ENCODE measurements around the gene IQGAP2.

IQGAP2 gene

GRCh38 chr5:76467216-76467615, 64.1 kb downstream of the IQGAP2 start:
- H3K36me3 Mint-ChIP-seq (ENCODE audit: low read depth), result peaks cover 52% of the 10 kb centered on the region
- H3K4me1 Mint-ChIP-seq (ENCODE audit: low read depth), result peaks cover 75% of the 10 kb centered on the region
- peaks cover 3% of the 10 kb centered on the region for H3K9me3 Mint-ChIP-seq
- peak overlapping the region; percentile 60 for H3K27ac Mint-ChIP-seq
- DNase-seq, result no peak
- H3K27me3 Mint-ChIP-seq, result no peaks in the 10 kb centered on the region
- no peak overlapping the region for H3K4me3 Mint-ChIP-seq

DNA sequence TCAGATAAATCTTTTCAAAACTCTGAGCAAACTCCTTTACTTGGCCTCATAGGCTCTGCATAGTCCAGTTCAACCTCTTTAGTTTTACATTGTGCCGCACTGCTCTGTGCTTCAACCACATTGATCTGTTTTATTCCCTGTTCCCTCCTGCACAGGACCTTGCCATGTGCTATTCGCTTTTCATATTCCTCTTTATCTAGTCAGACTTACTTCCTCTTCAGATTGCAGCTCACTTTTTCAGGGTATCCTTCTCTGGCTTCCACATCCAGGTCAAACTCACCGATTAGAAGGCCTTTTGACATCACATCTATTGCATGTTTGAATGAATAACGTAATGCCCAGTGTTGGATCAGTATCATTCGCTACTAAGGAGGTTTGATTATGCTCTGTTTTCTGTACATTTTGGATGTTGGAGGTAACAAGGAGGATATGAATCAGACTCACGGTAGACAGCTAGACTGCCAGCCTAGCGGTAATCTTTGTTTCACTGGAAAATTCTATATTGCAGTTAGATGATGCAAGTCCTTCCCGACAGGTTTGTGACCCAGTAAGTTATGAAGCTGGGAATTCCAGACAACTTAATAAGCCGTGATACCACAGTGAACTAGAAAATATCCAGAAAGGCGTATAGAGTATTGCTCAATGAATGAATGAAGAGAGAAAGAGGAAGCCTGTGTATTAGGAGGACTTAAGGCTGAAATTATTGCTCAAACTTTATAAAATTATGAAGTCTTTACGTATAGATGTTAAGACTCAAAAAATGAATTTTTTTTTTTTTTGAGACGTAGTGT, 65.7 kb downstream of the IQGAP2 start:
- DNase-seq, result no peak
- Mint-ChIP-seq H3K9me3 (peaks cover 5% of the 10 kb centered on the region), H3K36me3 (ENCODE audit: low read depth) (peaks cover 39% of the 10 kb centered on the region), H3K4me3 (no peak overlapping the region), H3K27ac (peak overlapping the region; percentile 51), H3K27me3 (no peaks in the 10 kb centered on the region), H3K4me1 (ENCODE audit: low read depth) (peaks cover 84% of the 10 kb centered on the region)

GRCh38 chr5:76469656-76470290, 66.7 kb downstream of the IQGAP2 start:
- H3K36me3 Mint-ChIP-seq (ENCODE audit: low read depth), result peaks cover 31% of the 10 kb centered on the region
- peaks cover 5% of the 10 kb centered on the region for H3K9me3 Mint-ChIP-seq
- peaks cover 87% of the 10 kb centered on the region for H3K4me1 Mint-ChIP-seq (ENCODE audit: low read depth)
- H3K4me3 Mint-ChIP-seq, result no peak overlapping the region
- H3K27me3 Mint-ChIP-seq, result no peaks in the 10 kb centered on the region
- H3K27ac Mint-ChIP-seq, result peak overlapping the region; percentile 51
- no peak for DNase-seq

DNA sequence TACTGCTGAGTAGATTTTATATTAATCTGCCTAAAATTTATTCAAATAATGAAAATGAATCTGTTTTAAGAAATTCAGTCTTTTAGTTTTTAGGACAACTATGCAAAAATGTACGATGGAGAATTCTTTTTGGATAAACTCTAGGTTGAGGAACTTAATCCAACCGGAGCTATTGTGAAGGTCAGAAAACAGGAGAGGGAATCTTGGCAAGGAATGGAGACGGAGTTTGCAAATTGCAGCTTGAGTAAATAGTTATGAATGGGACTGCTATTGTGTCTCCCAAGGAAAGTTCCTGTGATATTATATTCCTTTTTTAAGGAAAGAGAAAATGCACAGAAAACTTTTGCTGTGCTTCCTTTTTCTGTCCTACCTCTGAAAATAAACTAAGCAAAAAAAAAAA, 67.9 kb downstream of the IQGAP2 start:
- no peak for DNase-seq
- Mint-ChIP-seq H3K27ac (peak overlapping the region; percentile 53), H3K4me1 (ENCODE audit: low read depth) (peaks cover 91% of the 10 kb centered on the region), H3K4me3 (no peak overlapping the region), H3K36me3 (ENCODE audit: low read depth) (peaks cover 19% of the 10 kb centered on the region), H3K27me3 (no peaks in the 10 kb centered on the region), H3K9me3 (peaks cover 5% of the 10 kb centered on the region)

GRCh38 chr5:76471406-76471805, 68.3 kb downstream of the IQGAP2 start:
- Mint-ChIP-seq H3K9me3 (peaks cover 5% of the 10 kb centered on the region), H3K27me3 (no peaks in the 10 kb centered on the region), H3K4me1 (ENCODE audit: low read depth) (peaks cover 91% of the 10 kb centered on the region), H3K4me3 (no peak overlapping the region), H3K36me3 (ENCODE audit: low read depth) (peaks cover 15% of the 10 kb centered on the region), H3K27ac (peak overlapping the region; percentile 53)
- DNase-seq, result no peak

DNA sequence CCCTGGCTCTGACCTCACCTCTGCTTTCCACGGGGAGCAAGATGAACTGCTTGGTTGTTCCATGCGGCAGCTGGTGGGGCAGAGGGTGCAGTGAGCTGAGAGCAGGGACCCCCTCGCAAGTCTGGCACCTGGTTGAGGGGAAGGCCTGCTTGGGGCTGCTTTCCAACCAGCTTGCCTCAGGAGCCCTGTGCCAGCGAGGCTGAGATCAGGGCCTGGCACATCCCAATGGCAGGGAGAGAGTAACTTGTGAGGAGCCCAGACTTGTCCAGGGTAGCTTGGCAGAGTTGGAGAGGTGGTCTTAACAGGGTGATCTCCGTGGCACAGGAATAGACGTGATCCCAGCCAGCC, 68.9 kb downstream of the IQGAP2 start:
- no peak for DNase-seq
- Mint-ChIP-seq H3K4me1 (ENCODE audit: low read depth) (peaks cover 91% of the 10 kb centered on the region), H3K27ac (peak overlapping the region; percentile 92), H3K4me3 (peak overlapping the region; percentile 33), H3K36me3 (ENCODE audit: low read depth) (peaks cover 11% of the 10 kb centered on the region), H3K9me3 (peaks cover 5% of the 10 kb centered on the region), H3K27me3 (no peaks in the 10 kb centered on the region)

GRCh38 chr5:76472335-76473008, 69.4 kb downstream of the IQGAP2 start:
- peak overlapping the region; percentile 33 for H3K4me3 Mint-ChIP-seq
- H3K4me1 Mint-ChIP-seq (ENCODE audit: low read depth), result peaks cover 90% of the 10 kb centered on the region
- H3K9me3 Mint-ChIP-seq, result peaks cover 4% of the 10 kb centered on the region
- H3K36me3 Mint-ChIP-seq (ENCODE audit: low read depth), result peaks cover 9% of the 10 kb centered on the region
- no peaks in the 10 kb centered on the region for H3K27me3 Mint-ChIP-seq
- DNase-seq, result peak; percentile 51
- H3K27ac Mint-ChIP-seq, result peak overlapping the region; percentile 92

- Mint-ChIP-seq H3K9me3 (peaks cover 2% of the 10 kb centered on the region), H3K36me3 (ENCODE audit: low read depth) (peaks cover 9% of the 10 kb centered on the region), H3K27ac (peak overlapping the region; percentile 92), H3K27me3 (no peaks in the 10 kb centered on the region), H3K4me1 (ENCODE audit: low read depth) (peaks cover 87% of the 10 kb centered on the region), H3K4me3 (no peak overlapping the region)
- DNase-seq, result no peak
Measured at GRCh38 chr5:76473009-76473336, 69.9 kb downstream of the IQGAP2 start.

GRCh38 chr5:76473661-76474060, 70.6 kb downstream of the IQGAP2 start:
- H3K4me3 Mint-ChIP-seq, result peak overlapping the region; percentile 30
- DNase-seq, result peak; percentile 65
- peaks cover 9% of the 10 kb centered on the region for H3K36me3 Mint-ChIP-seq (ENCODE audit: low read depth)
- peak overlapping the region; percentile 92 for H3K27ac Mint-ChIP-seq
- no peaks in the 10 kb centered on the region for H3K27me3 Mint-ChIP-seq
- H3K9me3 Mint-ChIP-seq, result peaks cover 2% of the 10 kb centered on the region
- peaks cover 85% of the 10 kb centered on the region for H3K4me1 Mint-ChIP-seq (ENCODE audit: low read depth)

GRCh38 chr5:76474377-76474776, 71.3 kb downstream of the IQGAP2 start:
- Mint-ChIP-seq H3K27me3 (no peaks in the 10 kb centered on the region), H3K4me3 (no peak overlapping the region), H3K36me3 (ENCODE audit: low read depth) (peaks cover 6% of the 10 kb centered on the region), H3K9me3 (peaks cover 2% of the 10 kb centered on the region), H3K27ac (peak overlapping the region; percentile 63), H3K4me1 (ENCODE audit: low read depth) (peaks cover 87% of the 10 kb centered on the region)
- DNase-seq, result no peak

- Mint-ChIP-seq H3K27ac (peak overlapping the region; percentile 57), H3K27me3 (no peaks in the 10 kb centered on the region), H3K4me3 (no peak overlapping the region), H3K36me3 (ENCODE audit: low read depth) (no peaks in the 10 kb centered on the region), H3K9me3 (peaks cover 2% of the 10 kb centered on the region), H3K4me1 (ENCODE audit: low read depth) (peaks cover 88% of the 10 kb centered on the region)
- DNase-seq, result no peak
Measured at GRCh38 chr5:76475385-76475784, 72.3 kb downstream of the IQGAP2 start.

GRCh38 chr5:76475936-76476335, 72.9 kb downstream of the IQGAP2 start:
- Mint-ChIP-seq H3K36me3 (ENCODE audit: low read depth) (no peaks in the 10 kb centered on the region), H3K9me3 (peaks cover 2% of the 10 kb centered on the region), H3K27me3 (no peaks in the 10 kb centered on the region), H3K4me3 (no peak overlapping the region), H3K4me1 (ENCODE audit: low read depth) (peaks cover 88% of the 10 kb centered on the region), H3K27ac (peak overlapping the region; percentile 57)
- DNase-seq, result no peak

- Mint-ChIP-seq H3K27ac (peak overlapping the region; percentile 51), H3K27me3 (no peaks in the 10 kb centered on the region), H3K4me1 (ENCODE audit: low read depth) (peaks cover 83% of the 10 kb centered on the region), H3K9me3 (peaks cover 2% of the 10 kb centered on the region), H3K36me3 (ENCODE audit: low read depth) (no peaks in the 10 kb centered on the region), H3K4me3 (no peak overlapping the region)
- no peak for DNase-seq
Measured at GRCh38 chr5:76476474-76477038, 73.5 kb downstream of the IQGAP2 start.

DNA sequence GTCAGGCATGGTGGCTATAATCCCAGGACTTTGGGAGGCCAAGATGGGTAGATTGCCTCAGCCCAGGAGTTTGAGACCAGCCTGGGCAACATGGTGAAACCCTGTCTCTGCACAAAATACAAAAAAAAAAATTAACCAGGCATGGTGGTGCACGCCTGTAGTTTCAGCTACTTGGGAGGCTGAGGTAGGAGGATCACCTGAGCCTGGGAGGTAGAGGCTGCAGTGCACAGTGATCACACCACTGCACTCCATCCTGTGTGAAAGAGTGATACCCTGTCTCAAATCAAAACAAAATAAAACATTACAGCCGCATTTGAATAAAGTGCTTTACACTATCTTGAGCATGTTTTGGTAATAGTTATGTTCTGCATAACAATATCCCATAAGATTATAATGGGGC, 74.0 kb downstream of the IQGAP2 start:
- Mint-ChIP-seq H3K4me3 (no peak overlapping the region), H3K9me3 (peaks cover 2% of the 10 kb centered on the region), H3K27ac (no peak overlapping the region), H3K36me3 (ENCODE audit: low read depth) (no peaks in the 10 kb centered on the region), H3K27me3 (no peaks in the 10 kb centered on the region), H3K4me1 (ENCODE audit: low read depth) (peaks cover 83% of the 10 kb centered on the region)
- no peak for DNase-seq

DNA sequence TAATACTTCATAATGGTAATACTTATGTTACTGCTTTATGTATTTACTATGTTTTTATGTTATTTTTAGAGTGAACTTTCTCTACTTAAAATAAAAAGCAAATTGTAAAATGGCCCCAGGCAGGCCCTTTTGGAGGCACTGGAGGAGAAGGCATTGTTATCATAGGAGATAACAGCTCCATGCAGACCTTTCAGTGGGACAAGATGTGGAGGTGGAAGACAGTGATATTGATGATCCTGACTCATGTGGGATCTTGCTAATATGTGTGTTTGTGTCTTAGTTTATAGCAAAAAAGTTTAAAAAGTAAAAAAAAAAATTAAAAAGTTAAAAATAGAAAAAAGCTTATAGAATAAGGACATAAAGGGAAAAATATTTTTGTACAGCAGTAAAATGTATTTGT, 74.5 kb downstream of the IQGAP2 start:
- Mint-ChIP-seq H3K27me3 (no peaks in the 10 kb centered on the region), H3K36me3 (ENCODE audit: low read depth) (no peaks in the 10 kb centered on the region), H3K27ac (no peak overlapping the region), H3K9me3 (peaks cover 2% of the 10 kb centered on the region), H3K4me3 (no peak overlapping the region), H3K4me1 (ENCODE audit: low read depth) (peaks cover 78% of the 10 kb centered on the region)
- DNase-seq, result no peak

Data from activated T-cell treated with anti-CD3 and anti-CD28 coated beads, Interleukin-2, amount 50 U/mL, for 24 hours (primary cell).